Fibroblast of mammary gland (primary cell): ENCODE data around the gene CITED4.

Experiments used
- DNase-seq: peaks from one replicate; pipeline ENCODE4 v3.0.0-alpha.2; 2010; ENCODE audit warnings: low read depth
- H3K4me3 ChIP-seq: 2 replicates; pipeline ENCODE4 v1.5.1; 2011; ENCODE audit warnings: low read depth, mild to moderate bottlenecking, low read length, moderate library complexity; ENCODE audit not compliant: control insufficient read depth
- TF ChIP-seq, protein P1 (sequence below): conservative IDR thresholded peaks from 2 replicates; pipeline ENCODE4 v1.5.1; 2011; ENCODE audit warnings: low read depth, low read length, inconsistent platforms; ENCODE audit not compliant: control insufficient read depth, insufficient read depth

CITED4 gene

DNA sequence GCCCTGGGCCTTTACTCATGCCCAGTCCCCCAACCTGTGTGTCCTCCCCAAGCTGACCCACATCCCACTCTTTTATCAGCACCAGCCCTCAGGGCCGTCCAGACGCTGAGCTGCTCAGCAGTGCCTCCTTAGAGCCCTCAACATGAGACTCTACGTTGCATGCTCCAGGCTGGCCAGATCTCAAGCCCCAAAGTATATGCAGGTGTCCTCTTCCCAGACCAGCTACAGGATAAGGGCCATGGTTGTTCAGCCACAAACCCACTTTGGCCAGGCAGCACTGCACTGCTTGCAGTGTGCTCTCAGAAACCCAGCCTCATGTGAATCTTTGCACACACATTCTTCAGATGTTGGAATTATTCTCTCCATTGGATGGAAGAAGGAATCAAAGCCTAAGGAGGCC lies 6.0 kb downstream of the CITED4 start:
- TF ChIP-seq, protein P1, sequence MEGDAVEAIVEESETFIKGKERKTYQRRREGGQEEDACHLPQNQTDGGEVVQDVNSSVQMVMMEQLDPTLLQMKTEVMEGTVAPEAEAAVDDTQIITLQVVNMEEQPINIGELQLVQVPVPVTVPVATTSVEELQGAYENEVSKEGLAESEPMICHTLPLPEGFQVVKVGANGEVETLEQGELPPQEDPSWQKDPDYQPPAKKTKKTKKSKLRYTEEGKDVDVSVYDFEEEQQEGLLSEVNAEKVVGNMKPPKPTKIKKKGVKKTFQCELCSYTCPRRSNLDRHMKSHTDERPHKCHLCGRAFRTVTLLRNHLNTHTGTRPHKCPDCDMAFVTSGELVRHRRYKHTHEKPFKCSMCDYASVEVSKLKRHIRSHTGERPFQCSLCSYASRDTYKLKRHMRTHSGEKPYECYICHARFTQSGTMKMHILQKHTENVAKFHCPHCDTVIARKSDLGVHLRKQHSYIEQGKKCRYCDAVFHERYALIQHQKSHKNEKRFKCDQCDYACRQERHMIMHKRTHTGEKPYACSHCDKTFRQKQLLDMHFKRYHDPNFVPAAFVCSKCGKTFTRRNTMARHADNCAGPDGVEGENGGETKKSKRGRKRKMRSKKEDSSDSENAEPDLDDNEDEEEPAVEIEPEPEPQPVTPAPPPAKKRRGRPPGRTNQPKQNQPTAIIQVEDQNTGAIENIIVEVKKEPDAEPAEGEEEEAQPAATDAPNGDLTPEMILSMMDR: no peak
- no peak overlapping the region for H3K4me3 ChIP-seq
- no peak for DNase-seq

DNA sequence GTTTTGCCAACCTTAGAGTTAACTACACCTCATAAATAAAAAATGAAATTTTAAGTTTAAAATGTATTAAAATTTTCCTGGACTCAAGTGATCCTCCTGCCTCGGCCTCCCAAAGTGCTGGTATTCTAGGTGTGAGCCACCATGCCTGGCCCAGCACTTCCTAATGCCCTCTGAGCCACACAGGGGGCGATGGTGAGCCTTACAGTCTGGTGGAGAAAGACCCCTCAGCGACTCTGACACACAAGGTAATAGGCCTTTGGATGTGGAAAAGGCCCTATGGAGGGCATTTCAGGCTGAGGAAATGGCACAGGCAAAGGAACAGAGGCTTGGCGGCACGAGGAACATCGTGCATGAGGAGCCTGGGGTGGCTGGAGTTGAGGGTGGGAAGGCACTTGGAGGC lies 6.7 kb downstream of the CITED4 start:
- TF ChIP-seq, protein P1: peak; percentile 36
- no peak overlapping the region for H3K4me3 ChIP-seq
- no peak for DNase-seq

DNA sequence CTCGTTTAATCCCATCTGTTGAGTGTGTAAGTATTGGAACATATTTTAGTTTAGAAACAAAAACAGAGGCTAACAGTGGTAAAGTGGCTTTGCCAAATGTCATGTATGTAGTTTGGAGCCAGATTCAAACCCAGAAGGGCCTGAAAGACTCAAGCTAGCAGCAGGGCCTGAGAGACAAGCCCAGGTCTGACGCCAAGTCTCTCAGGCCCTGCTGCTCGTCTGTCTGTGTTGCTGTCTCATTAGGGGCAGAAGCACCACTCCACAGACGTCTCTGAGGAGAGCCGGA lies 8.3 kb downstream of the CITED4 start:
- DNase-seq: no peak
- H3K4me3 ChIP-seq: no peak overlapping the region
- TF ChIP-seq, protein P1: no peak

DNA sequence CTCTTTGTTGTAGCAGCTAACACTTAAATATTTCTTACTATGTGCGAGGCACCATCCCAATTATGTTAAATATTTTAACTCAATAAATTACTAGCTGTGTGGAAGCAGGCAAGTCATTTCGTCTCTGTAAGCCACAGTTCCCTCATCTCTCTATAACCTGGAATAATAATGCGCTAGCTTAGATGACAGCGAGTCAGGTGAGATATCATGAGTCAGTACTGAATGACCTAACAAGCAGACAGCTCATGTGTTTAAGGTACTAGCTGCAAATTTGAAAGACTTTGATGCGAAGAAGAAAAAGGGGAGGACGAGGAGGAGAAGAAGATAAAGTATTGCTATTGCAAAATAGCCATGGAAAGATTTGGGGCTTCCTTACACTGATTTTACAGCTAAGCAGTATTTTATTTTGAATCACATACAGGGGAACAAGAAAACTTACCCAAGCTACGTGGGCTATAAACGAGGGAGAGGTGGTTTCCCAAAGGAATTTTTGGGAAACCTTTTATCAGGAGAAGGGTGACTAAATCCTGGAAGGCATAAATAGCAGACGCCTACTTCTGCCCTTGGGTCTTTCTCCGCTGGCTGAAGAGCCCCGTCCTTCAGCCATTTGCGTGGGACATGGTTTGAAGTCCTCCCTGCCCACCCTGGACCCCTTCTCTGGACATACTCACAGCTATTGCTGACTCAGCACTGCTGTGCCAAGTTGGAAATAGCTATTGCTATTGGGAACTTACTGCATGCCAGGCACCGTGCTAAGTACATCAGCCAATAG lies 8.9 kb downstream of the CITED4 start:
- H3K4me3 ChIP-seq: no peak overlapping the region
- TF ChIP-seq, protein P1: no peak
- DNase-seq: no peak

DNA sequence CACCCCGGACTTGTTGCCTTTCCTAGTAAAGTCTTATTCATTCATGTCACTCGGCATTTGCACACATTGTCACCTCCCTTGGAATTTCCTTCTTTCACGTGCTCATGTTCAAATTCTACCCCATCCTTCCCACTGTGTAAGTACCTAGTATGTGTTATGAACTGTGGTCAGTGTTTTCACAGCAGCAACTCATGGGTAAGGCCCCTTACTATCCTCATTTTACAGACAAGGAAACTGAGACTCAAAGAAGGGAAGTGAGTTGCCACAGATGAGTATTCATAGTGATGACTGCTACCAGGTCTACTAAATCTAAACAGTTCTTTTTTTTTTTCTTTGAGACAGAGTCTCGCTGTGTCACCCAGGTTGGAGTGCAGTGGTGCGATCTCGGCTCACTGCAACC lies 10.5 kb downstream of the CITED4 start:
- TF ChIP-seq, protein P1: no peak
- H3K4me3 ChIP-seq: no peak overlapping the region
- DNase-seq: no peak

DNA sequence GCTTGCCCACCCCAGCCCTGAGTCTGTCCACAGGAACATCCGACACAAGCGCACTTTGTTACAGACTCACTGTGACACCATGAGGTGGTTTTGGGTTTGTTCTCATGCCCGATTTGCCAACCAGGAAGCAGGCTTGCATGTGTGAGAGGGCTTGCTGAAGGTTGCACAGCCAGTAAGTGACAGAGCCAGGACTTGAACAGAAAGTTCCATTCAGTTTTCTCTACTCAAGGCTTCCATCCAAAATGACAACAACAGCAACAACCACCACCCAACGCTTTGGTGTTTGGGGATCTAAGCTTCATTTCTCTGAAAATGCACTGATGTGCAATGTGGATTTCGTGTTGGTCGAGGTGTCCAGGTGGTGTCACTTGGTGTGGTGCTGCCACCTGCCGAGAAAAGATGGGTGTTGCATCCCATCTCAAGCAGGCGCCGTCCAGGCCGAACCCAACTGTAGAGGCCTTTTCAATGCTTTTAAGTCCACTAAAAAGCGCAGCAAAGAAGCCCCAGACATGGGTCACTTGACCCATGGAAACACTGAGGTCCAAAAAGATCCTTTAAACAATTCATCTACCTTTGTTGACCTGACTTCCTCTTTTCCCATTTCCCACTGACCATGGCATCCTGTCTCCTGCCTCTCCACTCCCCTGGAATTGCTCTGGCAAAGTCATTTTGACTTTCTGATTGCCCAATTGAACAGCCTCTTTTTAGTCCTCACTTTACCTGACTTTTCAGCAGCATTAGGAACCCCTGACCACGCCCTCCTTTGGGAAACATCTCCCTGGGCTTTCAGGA lies 12.2 kb downstream of the CITED4 start:
- H3K4me3 ChIP-seq: no peak overlapping the region
- TF ChIP-seq, protein P1: peak; percentile 79
- DNase-seq: peak; percentile 56
